ENCODE results near the gene HDGFL2.
A peak's percentile ranks its signal among the peaks of the same experiment; 100 is the strongest.

Gene HDGFL2

DNA sequence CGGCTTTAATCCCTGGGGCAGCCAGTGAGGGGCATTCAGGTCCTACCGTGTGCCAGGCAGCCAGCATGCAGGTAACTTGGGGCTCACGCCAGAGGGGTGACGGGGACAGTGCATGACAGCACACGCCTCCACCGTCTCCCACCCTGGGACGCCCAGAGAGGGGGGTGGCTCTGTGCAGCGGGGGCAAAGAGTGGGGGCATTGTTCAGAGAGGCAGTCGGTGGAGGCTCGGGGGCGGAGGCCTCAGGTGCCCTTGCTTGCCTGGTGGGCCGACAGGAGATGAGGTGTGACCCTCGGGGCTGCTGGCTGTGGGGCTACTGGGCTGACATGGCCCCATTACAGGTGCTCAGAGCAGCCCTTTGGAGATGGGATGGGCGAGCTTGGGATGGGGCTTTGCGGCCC is 27.8 kb downstream of the HDGFL2 start:
- no peak for DNase-seq (ENCODE audit: low read depth)

DNA sequence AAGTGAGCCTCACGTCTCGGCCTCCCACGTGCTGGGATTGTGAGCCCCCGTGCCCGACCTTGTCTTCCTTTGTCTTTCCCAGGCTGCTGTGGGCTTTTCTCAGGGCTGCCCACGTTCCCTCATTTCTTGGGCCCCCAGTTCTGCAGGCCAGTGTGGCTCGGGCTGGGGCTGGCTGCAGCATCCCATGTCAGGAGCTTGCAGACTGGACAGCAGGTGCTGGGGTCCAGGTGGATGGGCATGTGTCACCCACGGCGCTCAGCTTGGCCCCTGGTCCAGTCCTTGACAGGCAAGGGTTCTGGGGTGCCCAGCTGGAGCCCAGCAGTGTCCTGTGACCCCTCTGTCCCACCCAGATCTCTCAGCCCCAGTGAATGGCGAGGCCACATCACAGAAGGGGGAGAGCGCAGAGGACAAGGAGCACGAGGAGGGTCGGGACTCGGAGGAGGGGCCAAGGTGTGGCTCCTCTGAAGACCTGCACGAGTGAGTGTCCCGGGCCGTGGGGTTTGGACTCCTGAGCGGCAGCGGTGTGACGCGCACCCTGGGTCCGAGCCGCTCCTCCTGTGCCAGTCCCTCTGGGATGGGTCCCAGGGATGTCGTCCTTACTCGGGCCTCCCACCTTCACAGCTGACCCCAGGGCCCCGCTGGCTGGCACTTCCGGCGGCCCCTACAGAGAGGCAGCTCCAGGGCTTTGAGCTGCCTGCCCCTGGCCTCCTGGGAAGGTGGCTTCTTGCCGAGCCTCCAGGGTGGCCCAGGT is 28.9 kb downstream of the HDGFL2 start:
- DNase-seq (ENCODE audit: low read depth): no peak

GRCh38 chr19:4501691-4502090 is 29.6 kb downstream of the HDGFL2 start:
- DNase-seq (ENCODE audit: low read depth): no peak

- DNase-seq (ENCODE audit: low read depth): no peak
Measured at GRCh38 chr19:4502282-4503131, 30.4 kb downstream of the HDGFL2 start.

DNA sequence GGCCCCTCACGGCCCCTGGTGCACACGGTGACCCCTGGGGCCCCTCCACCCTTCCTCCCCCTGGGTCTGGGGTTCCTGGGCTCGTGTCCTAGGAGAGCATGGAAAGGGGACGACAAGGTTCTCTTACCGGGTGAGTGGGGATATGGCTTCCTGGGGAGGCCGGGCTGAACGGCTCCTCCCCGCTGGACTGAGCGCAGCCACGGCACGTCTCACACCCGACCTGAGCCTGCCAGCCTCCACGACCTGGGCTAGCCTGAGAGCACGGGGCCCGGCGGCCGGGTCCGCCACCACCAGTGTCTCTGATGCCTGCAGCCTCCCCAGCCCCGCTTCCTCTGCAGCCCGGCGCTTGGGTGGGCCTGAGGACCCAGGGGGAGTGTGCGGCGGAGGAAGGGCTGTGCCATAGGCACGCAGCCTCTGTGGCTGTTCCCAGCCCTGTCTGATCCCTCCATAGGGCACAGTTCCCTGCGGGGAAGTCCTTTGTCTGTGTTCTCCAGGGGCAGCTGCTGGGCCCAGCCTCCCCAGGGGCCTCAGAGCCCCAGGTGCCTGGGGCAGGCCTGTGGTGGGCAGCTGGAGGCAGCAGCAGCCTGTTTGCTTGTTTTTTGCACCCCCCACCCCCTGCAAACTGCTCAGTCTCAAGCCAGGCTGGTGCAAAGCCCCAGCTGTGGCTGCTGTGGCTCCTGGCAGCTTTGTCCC is 31.2 kb downstream of the HDGFL2 start:
- no peak for DNase-seq (ENCODE audit: low read depth)

- no peak for DNase-seq (ENCODE audit: low read depth)
Measured at GRCh38 chr19:4503825-4504170, 31.7 kb downstream of the HDGFL2 start.

- DNase-seq (ENCODE audit: low read depth): no peak
Measured at GRCh38 chr19:4504297-4504701, 32.2 kb downstream of the HDGFL2 start.

DNA sequence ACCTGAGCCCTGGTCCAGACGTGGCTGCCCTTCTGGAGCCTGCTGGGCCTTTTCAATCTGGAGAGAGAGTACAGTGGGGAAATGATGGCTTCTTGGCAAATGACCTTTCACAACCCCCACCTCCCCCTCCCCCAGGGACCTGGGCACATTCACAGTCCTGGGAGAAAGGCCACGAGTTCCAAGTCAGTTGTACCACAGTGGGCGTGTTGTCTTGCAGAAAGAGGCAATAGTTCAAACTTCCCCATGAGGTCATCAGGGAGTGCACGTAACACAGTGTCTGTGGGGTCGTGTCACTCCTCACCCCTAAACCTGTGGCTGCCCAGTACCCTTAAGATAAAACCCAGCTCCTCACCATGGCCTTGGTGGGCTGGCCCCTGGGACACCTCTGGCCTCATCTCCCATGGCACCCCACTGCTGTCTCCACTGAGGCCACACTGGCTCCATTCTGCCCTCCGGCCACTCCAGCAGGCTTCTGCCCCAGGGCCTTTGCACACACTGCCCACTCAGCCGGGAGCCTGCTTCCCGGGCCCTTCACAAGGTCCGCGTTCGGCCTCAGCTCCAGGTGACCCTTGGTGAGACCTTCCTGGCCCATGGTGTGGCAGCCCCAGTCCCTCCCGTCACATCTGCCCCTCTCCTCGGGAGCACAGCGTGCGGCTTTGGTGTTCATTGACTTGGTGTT is 32.9 kb downstream of the HDGFL2 start:
- peak; percentile 26 for DNase-seq (ENCODE audit: low read depth)

DNA sequence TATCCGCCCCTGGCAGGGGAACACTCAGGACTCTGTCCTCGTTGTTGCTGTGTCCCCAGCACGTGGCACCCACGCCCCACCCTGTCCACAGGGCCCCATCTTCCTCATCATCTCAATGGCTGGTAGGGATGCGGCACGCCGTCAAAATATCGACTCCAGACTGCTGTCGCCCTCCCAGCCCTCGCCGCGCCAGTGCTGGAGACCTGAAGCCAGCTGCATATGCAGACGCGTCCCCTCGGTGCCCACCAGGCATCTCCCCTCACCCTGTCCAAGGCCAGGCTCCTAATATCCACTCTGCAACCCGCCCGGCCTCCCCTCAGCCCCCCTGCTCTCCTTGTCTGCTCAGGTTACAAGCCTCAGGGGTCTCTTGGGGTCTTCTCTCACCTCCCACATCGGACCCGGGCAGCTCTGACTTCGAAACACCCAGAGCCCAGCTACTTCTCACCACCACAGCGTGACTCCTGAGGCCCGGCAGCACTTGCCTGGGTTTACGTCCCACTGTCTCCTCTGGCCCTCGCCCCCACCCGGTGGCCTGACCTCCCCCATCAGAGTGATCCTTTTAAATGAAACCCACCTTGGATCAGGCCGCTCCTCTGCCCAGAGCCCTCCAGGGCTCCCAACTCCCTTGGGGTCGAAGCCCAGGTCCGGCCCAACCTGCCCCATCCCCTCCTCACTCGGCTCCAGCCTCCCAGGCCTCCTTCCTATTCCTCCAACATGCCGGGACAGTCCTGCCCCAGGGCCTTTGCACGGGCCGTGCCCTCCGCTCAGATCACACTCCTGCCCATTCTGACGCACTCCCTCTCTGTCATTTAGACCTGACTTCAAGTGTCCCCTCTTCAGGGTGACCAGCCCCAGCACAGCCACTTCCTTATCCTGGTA is 33.7 kb downstream of the HDGFL2 start:
- no peak for DNase-seq (ENCODE audit: low read depth)

DNA sequence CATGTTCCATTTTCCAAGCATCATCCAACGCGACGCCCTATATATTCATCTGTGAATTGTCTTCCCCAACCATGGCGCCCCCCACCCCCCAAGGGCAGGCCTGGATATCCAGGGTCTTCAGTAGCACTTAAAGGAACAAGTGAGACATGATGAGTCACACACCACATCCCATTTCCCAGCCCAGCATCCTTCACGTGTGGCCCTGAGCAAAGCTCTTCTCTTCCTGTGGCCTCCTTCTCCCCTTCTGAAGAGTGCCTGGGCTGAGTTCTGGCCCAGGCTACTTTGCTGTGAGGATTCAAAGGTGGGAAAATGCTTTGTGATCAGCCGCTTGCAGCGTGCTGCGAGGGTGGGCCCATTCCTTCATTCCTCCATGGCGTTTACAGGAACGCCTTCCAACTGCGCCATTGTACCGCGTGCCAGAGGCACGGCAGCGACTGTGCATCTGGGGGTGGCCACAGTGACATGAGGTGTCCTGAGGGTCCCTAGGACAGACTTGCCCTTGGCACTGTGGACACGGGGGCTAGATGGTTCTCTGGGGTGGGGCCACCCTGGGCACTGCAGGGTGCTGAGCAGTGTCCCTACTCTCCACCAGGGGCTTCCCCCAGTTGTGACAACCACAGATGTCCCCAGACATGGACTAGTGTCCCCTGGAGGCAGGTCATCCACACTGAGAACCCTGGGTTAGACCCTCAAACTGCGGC is 34.5 kb downstream of the HDGFL2 start:
- no peak for DNase-seq (ENCODE audit: low read depth)

DNA sequence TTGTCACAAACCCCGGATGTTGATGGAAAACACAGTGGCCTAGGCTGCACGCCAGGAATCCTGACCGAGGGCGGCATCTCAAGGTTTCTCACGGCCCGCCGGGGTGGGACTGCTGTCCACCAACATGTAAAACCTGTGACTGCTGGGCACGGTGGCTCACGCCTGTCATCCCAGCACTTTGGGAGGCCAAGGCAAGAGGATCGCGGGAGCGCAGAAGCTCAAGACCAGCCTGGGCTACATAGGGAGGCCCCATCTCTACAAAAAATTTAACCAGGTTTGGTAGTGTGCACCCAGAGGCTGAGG is 35.0 kb downstream of the HDGFL2 start:
- no peak for DNase-seq (ENCODE audit: low read depth)

DNA sequence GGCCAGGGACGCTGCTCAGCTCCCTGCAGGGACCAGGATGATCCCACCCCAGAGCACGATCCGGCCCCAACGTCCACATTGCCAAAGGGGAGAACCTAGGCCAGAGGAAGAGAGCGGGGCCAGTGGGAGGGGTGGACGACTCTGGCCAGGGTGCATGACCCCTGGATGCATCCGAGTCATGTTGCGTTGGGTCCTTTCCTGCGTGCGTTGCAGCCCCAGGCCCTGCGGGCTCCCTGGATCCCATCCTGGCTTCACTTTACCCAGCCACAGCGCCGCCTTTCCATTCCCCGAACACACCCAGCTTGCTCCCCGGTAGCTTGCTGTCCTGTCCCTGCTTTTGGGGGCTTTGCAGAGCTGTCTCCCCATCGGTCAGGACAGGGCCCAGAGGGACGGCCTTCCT is 35.7 kb downstream of the HDGFL2 start:
- no peak for DNase-seq (ENCODE audit: low read depth)

- no peak for DNase-seq (ENCODE audit: low read depth)
Measured at GRCh38 chr19:4508698-4509097, 36.6 kb downstream of the HDGFL2 start.

GRCh38 chr19:4510435-4511255 is 38.5 kb downstream of the HDGFL2 start:
- no peak for DNase-seq (ENCODE audit: low read depth)

GRCh38 chr19:4511300-4512054 is 39.4 kb downstream of the HDGFL2 start:
- DNase-seq (ENCODE audit: low read depth): no peak

DNA sequence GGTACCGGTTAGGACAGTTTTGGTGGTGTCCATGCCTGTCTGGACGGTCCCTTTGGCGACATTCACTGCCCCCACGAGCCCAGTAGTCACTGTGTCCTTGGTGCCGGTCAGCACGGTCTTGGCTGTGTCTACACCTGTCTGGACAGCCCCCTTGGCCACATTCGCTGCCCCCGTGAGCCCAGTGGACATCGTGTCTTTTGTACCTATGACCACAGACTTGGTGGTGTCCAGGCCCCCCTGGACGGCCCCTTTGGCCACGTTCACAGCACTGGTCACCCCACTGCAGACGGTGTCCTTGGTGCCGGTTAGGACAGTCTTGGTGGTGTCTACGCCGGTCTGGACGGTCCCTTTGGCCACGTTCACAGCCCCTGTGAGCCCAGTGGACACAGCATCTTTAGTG is 40.0 kb downstream of the HDGFL2 start:
- no peak for DNase-seq (ENCODE audit: low read depth)

- no peak for DNase-seq (ENCODE audit: low read depth)
Measured at GRCh38 chr19:4513248-4513647, 41.2 kb downstream of the HDGFL2 start.

- no peak for DNase-seq (ENCODE audit: low read depth)
Measured at GRCh38 chr19:4515732-4516131, 43.6 kb downstream of the HDGFL2 start.

- DNase-seq (ENCODE audit: low read depth): peak; percentile 59
Measured at GRCh38 chr19:4516199-4516938, 44.3 kb downstream of the HDGFL2 start.

Measured in fibroblast of gingiva (primary cell).